ENCODE data around the gene IL2RA.

- TF ChIP-seq CTCF (IDR thresholded peaks at IDR 0.05 in 2 of 3, conservative IDR thresholded peaks at IDR 0.05 in 1 of 3; ENCODE audit: borderline replicate concordance in 1 of 3, insufficient read depth in 1 of 3, low read depth in 2 of 3, low read length in 2 of 3) (no peak), CEBPB (IDR thresholded peaks at IDR 0.05; ENCODE audit: low read depth) (no peak), POLR2AphosphoS5 (IDR thresholded peaks at IDR 0.05; ENCODE audit: low read depth, low read length) (no peak), ZNF274 (IDR thresholded peaks at IDR 0.05; ENCODE audit: low read depth, low read length) (no peak), YY1 (IDR thresholded peaks at IDR 0.05; ENCODE audit: extremely low read depth, insufficient replicate concordance, low read depth, low read length) (no peak), RAD21 (IDR thresholded peaks at IDR 0.05; ENCODE audit: low read depth) (no peak), JUND (IDR thresholded peaks at IDR 0.05) (no peak), POLR2A (IDR thresholded peaks at IDR 0.05; ENCODE audit: borderline replicate concordance, extremely low read depth, insufficient read depth, insufficient read length) (no peak), FOSL1 (IDR thresholded peaks at IDR 0.05; ENCODE audit: low read depth) (no peak)
- TF ChIP-seq, protein P1, sequence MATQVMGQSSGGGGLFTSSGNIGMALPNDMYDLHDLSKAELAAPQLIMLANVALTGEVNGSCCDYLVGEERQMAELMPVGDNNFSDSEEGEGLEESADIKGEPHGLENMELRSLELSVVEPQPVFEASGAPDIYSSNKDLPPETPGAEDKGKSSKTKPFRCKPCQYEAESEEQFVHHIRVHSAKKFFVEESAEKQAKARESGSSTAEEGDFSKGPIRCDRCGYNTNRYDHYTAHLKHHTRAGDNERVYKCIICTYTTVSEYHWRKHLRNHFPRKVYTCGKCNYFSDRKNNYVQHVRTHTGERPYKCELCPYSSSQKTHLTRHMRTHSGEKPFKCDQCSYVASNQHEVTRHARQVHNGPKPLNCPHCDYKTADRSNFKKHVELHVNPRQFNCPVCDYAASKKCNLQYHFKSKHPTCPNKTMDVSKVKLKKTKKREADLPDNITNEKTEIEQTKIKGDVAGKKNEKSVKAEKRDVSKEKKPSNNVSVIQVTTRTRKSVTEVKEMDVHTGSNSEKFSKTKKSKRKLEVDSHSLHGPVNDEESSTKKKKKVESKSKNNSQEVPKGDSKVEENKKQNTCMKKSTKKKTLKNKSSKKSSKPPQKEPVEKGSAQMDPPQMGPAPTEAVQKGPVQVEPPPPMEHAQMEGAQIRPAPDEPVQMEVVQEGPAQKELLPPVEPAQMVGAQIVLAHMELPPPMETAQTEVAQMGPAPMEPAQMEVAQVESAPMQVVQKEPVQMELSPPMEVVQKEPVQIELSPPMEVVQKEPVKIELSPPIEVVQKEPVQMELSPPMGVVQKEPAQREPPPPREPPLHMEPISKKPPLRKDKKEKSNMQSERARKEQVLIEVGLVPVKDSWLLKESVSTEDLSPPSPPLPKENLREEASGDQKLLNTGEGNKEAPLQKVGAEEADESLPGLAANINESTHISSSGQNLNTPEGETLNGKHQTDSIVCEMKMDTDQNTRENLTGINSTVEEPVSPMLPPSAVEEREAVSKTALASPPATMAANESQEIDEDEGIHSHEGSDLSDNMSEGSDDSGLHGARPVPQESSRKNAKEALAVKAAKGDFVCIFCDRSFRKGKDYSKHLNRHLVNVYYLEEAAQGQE (IDR thresholded peaks at IDR 0.05; ENCODE audit: low read depth): no peak
These were observed 86.3 kb downstream of the IL2RA start for GRCh38 chr10:5975641-5976473.

Measured in HCT116 (cell line).